ENCODE data around the gene NT5C3B.
"Not testable (repeated sequence)": the region's sequence is repeated elsewhere in the genome, so short reads cannot be mapped to it uniquely, and the experiment has no call there.

DNA sequence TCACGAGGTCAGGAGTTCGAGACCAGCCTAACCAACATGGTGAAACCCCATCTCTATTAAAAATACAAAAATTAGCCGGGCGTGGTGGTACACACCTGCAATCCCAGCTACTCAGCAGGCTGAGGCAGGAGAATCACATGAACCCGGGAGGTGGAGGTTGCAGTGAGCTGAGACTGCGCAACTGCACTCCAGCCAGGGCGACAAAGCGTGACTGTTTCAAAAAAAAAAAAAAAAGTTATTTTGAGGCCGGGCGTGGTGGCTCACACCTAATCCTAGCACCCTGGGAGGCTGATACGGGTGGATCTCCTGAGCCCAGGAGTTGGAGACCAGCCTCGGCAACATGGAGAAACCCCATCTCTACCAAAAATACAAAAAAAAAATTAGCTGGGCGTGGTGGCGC, 15.3 kb upstream of the NT5C3B start:
- TF ChIP-seq, protein P1, sequence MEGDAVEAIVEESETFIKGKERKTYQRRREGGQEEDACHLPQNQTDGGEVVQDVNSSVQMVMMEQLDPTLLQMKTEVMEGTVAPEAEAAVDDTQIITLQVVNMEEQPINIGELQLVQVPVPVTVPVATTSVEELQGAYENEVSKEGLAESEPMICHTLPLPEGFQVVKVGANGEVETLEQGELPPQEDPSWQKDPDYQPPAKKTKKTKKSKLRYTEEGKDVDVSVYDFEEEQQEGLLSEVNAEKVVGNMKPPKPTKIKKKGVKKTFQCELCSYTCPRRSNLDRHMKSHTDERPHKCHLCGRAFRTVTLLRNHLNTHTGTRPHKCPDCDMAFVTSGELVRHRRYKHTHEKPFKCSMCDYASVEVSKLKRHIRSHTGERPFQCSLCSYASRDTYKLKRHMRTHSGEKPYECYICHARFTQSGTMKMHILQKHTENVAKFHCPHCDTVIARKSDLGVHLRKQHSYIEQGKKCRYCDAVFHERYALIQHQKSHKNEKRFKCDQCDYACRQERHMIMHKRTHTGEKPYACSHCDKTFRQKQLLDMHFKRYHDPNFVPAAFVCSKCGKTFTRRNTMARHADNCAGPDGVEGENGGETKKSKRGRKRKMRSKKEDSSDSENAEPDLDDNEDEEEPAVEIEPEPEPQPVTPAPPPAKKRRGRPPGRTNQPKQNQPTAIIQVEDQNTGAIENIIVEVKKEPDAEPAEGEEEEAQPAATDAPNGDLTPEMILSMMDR (IDR thresholded peaks at IDR 0.05), result not testable (repeated sequence)
- TF ChIP-seq POLR2AphosphoS5 (IDR thresholded peaks at IDR 0.05); EP300 (IDR thresholded peaks at IDR 0.05); POLR2A (IDR thresholded peaks at IDR 0.05; ENCODE audit: low read depth): not testable (repeated sequence)

Data from esophagus muscularis mucosa (tissue), 4 donors.